Measurements from ENCODE around the gene MBTPS1. TPM values are rescaled to one million over a fixed set of nuclear protein-coding genes. Genes with fewer than 3 reads are reported as not detected.

The MBTPS1 gene
- total and polyA plus RNA-seq, 10 of the 15 experiments (the other 5 are each of a cell fraction or from before 2014, with no cell fraction given): 1.3 to 43.9 (median 35.2) TPM

- H4K20me1 ChIP-seq (ENCODE audit: control insufficient read depth, insufficient read depth): 0 out of 2 replicates have a peak, but pooled peaks cover 4% of the 10 kb centered on the region
- in situ Hi-C loops (cut with MboI) (no loop called here), intact Hi-C loops (cut with micrococcal nuclease; ENCODE audit: unreplicated experiment) (no loop called here)
- no peaks in the 10 kb centered on the region for H3K9me3 ChIP-seq (replicated peaks; ENCODE audit: control insufficient read depth, insufficient read depth, low read length)
- 86% methylated on average over 13 of the region's 13 CpGs for WGBS (ENCODE audit: insufficient coverage, insufficient replicate concordance, low lambda C conversion rate, missing lambda C conversion rate)
- no peak overlapping the region for H3K4me3 ChIP-seq
- no peak for DNase-seq (ENCODE audit: low read depth, low spot score)
- ChIA-PET RAD21 (ENCODE audit: unreplicated experiment) (no interaction called here), POLR2A (no interaction called here), CTCF (interaction anchor here (0.6 to 2.1 kb wide), 4 partner anchors 11 to 81 kb away, joined by 3 to 7 read pairs (median 5); partner anchors contain the start of genes MBTPS1 and TAF1C), SMC1A (ENCODE audit: uncharacterized antibody, unreplicated experiment) (interaction anchor here (1.0 to 2.8 kb wide), 2 partner anchors 17 to 20 kb away, joined by 5 to 10 read pairs; no protein-coding TSS in a partner anchor)
- H3K36me3 ChIP-seq (ENCODE audit: control insufficient read depth in 2 of 2, insufficient read depth in 2 of 2, low read length in 1 of 2): no peaks in the 10 kb centered on the region
- ATAC-seq: no peak
- H3K27ac ChIP-seq (ENCODE audit: control insufficient read depth, insufficient read depth): no peak overlapping the region
- H3K27me3 ChIP-seq (replicated peaks in 1 of 2; ENCODE audit: control insufficient read depth in 2 of 2, insufficient read depth in 2 of 2, low read length in 1 of 2): no peaks in the 10 kb centered on the region
- FAIRE-seq: no peak
- TF ChIP-seq SMC3 (IDR thresholded peaks at IDR 0.05; ENCODE audit: borderline replicate concordance, low read length): no peak
- TF ChIP-seq BACH1 (IDR thresholded peaks at IDR 0.05; ENCODE audit: borderline replicate concordance): no peak
- no peak for TF ChIP-seq CHD4 (IDR thresholded peaks at IDR 0.05)
- no peak for TF ChIP-seq GATAD2B (conservative IDR thresholded peaks at IDR 0.05; ENCODE audit: low read depth)
- TF ChIP-seq ZBTB11 (CRISPR knock-in tag; IDR thresholded peaks at IDR 0.05): no peak
- TF ChIP-seq PAX5 (IDR thresholded peaks at IDR 0.05; ENCODE audit: borderline replicate concordance, low read depth, low read length): no peak
- no peak for TF ChIP-seq ATF3 (IDR thresholded peaks at IDR 0.05; ENCODE audit: borderline replicate concordance, extremely low read depth, low read depth, low read length)
- no peak for TF ChIP-seq RAD51 (IDR thresholded peaks at IDR 0.05)
- no peak for TF ChIP-seq ZBTB40 (IDR thresholded peaks at IDR 0.05; ENCODE audit: borderline replicate concordance)
- no peak for TF ChIP-seq MYC (IDR thresholded peaks at IDR 0.05; ENCODE audit: insufficient read depth, insufficient read length, insufficient replicate concordance, low read length, severe bottlenecking)
- no peak for TF ChIP-seq PAX8 (IDR thresholded peaks at IDR 0.05)
- no peak for TF ChIP-seq ASH2L (IDR thresholded peaks at IDR 0.05; ENCODE audit: borderline replicate concordance, low read depth)
- TF ChIP-seq NBN (IDR thresholded peaks at IDR 0.05): no peak
- H3K4me1 ChIP-seq (ENCODE audit: control insufficient read depth, insufficient read depth, low read length): peaks cover 12% of the 10 kb centered on the region
- no peak overlapping the region for H3K4me2 ChIP-seq (ENCODE audit: control insufficient read depth, insufficient read depth)
- BruUV-seq (replicated peaks): no TSS peak
- no peak overlapping the region for H3K9ac ChIP-seq (ENCODE audit: control insufficient read depth, insufficient read depth, low read length)
- H3K79me2 ChIP-seq (ENCODE audit: control insufficient read depth, insufficient read depth, low read length): peaks cover 26% of the 10 kb centered on the region
- no peak overlapping the region for H2AFZ ChIP-seq (ENCODE audit: control insufficient read depth, low read depth, low read length)
These were observed 10.6 kb downstream of the MBTPS1 start for GRCh38 chr16:84105948-84106740.

Data from GM12878 (cell line).